AG10803 (cell line): ENCODE measurements around the gene ZNF598.
A peak's percentile ranks its signal among the peaks of the same experiment; 100 is the strongest.

ENCODE experiments used
- DNase-seq: peaks from one replicate; pipeline ENCODE4 v3.0.0; 2010; ENCODE audit warnings: low read depth
- H3K4me3 ChIP-seq: 2 replicates; pipeline ENCODE4 v1.5.1; 2011; ENCODE audit warnings: mild to moderate bottlenecking, low read length, control low read depth
- CTCF ChIP-seq: conservative IDR thresholded peaks from 2 replicates; pipeline ENCODE4 v1.5.1; 2011; ENCODE audit warnings: mild to moderate bottlenecking, low read length, control low read depth, inconsistent platforms

The ZNF598 gene

GRCh38 chr16:2003827-2004641 lies 5.6 kb downstream of the ZNF598 start:
- peak; percentile 80 for DNase-seq
- peak; percentile 82 for TF ChIP-seq CTCF
- H3K4me3 ChIP-seq: no peak overlapping the region

GRCh38 chr16:2003231-2003826 lies 6.3 kb downstream of the ZNF598 start:
- no peak for TF ChIP-seq CTCF
- no peak for DNase-seq
- no peak overlapping the region for H3K4me3 ChIP-seq

- DNase-seq: no peak
- H3K4me3 ChIP-seq: no peak overlapping the region
- no peak for TF ChIP-seq CTCF
Measured at GRCh38 chr16:2002406-2003230, 7.0 kb downstream of the ZNF598 start.

GRCh38 chr16:2001456-2002355 lies 7.9 kb downstream of the ZNF598 start:
- no peak for DNase-seq
- no peak overlapping the region for H3K4me3 ChIP-seq
- TF ChIP-seq CTCF: no peak

GRCh38 chr16:2001035-2001434 lies 8.6 kb downstream of the ZNF598 start:
- no peak for TF ChIP-seq CTCF
- no peak overlapping the region for H3K4me3 ChIP-seq
- no peak for DNase-seq

GRCh38 chr16:1999866-2000514 lies 9.6 kb downstream of the ZNF598 start:
- TF ChIP-seq CTCF: no peak
- no peak for DNase-seq

More at GRCh38 chr16:1999866-2000514, 9.6 kb downstream of the ZNF598 start:
- H3K4me3 ChIP-seq: no peak overlapping the region
